ENCODE data around the gene SH2D4B.

SH2D4B gene

DNA sequence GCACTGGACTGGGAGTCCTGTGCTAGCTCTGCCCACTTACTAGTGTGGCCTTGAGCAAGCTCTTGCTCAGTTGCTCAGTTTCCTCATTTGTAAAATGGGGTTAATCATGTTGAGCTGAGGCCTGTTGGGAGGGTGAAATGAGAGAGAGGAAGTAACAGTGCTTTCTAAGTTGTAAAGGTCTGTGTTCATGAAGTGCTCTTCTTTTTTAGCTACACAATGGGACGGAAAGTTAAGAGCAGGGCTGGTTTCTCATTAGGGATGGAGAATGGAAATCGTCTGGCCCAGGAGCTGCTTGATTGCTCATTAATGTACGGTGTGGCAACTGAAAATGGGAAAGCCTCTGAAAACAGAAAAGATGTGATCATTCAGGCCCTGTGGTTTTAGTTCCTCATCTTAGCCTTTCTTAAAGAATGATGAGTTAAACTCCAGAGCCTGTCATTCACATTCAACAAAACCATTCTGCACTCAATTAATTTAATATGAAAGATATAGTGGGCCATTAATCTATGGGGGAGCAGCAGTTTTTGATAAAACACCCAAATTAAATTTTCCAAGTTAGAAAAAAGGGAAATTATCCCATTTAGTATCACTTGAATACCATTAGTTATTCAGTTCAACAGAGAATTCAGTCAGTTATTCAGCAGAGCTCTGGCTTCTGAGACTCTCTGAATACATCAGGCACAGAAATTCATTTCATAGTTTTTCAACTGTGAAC is 60.5 kb downstream of the SH2D4B start:
- DNase-seq = no peak

DNA sequence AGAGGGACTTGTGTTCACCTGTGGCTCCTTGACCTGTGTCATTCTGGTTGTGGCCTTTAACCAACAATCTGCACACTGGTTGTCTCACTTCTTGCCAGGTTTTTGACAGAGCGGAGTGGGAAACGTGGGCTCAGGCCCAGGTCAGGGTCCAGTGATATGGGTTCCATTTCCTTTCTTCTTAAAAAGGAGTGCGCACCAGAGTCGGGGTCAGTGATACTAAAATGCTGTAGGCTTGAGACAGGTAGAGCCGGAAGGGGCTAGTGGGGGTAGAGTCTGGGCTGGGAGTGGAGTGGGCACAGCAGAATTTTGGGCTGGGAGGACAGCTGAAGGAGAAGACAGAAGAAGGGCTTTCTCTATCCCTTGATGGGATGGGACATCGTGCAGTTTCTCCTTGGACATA is 61.2 kb downstream of the SH2D4B start:
- DNase-seq = no peak

DNA sequence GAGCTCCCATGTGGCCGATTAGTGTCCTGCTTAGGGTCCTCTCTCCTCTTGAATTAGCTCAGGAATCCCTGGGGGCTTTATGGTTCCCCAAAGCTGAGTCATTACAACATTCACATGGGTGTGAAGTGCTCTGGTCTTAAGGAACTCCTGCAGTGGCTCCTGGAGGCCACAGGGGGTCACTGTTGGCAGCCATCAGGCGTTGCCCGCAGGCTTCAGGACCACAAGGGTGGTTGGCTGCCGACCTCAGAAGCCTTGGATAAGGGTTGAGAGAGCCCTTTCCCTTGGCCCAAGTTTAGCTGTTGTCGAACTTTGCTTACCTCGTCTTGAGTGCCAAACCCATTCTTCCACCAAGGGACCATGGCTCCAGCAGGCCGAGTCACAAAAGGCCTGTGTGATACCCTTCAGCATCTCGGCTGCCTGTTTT is 61.7 kb downstream of the SH2D4B start:
- no peak for DNase-seq

DNA sequence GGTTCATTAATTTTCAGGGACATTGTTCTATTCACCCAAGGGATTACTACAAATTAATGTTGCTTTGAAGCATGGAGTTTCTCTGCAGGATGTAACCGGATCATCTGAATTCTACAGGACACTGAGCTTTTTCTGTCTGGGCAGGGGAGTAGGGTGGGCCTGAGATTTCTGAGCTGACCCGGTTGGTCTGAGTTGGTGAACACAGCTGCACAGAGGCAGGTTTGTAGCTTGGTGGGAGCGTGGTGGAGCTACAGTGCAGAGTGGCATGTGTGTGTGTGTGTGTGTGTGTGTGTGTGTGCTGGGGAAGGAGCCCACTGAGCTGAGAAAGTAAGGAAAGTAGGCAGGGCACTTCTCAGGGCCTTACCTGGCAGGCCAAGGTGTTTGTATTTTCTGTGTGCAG is 62.6 kb downstream of the SH2D4B start:
- no peak for DNase-seq

DNA sequence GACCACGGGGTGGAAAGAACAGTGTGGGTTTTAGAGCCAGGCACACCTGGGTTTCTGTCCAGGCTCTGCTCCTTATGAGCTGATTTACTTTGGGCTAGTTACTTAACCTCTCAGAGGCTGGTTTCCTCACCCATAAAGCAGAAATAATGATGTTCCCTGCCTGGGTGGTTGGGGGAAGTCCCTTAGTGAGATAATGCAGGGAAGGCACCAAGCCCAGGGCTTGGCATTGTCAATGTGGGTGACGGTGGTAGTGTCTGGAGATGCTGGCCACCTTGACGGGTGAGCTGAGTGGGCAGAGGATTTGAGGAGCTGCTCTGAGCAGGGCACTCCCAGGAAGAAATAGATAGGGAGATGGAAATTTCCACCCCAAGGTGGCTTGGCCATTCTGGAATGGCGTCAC is 65.2 kb downstream of the SH2D4B start:
- DNase-seq = no peak

DNA sequence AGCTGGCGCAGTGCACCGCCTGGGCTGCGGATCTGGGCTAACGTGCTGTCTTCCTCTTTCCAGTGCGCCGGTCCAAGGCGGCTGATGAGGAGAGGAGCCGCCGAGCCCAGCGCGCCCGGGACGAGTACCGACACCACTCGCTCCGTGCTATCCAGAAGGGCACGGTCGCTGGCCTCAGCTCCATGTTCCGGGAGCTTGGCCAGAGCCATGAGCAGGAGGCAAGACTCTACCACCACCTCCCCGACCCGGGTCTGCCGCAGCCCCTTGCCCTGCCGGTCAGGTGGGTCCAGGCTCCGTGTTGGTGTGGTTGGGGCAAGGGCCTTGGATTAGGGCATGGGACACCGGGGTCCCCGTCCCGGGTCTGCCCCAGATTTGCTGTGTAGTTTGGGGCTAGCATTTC is 65.8 kb downstream of the SH2D4B start:
- no peak for DNase-seq

DNA sequence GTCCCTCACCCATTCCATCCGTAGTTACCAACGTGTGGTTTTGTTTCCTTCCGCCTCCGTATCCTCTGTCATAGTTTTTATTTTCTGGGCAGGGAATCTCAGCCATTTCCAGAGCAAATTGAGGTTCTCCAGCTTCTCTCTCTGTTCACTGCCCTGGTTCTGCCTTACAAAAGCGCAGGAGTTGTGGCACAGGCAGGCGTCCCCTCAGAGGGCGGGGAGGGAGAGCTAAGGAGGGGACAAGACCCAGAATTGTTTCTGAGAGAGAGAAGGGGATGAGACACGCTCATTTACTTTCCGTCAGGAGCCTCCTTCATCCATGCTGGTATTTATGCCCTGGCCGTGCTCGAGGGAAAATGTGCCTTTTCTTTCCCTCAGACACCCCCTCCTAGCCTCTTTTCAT is 71.0 kb downstream of the SH2D4B start:
- DNase-seq = no peak

DNA sequence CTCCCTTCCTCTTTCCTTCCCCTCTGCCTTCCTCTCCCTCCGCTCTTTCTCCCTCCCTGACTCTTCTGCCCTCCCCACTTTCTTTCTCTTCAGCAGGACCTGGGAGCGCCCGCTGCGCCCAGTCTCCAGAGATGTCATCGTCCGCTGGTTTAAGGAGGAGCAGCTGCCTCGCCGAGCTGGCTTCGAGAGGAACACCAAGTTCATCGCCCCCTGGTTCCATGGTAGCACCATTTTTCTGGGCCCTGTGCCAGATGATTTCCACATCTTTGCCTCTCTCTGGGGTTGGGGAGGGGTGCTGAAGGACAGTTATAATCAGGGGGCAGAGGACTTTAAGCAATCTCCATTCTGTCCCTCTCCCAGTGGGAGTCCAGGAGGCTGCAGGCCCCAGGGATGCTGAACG is 71.6 kb downstream of the SH2D4B start:
- DNase-seq = no peak

DNA sequence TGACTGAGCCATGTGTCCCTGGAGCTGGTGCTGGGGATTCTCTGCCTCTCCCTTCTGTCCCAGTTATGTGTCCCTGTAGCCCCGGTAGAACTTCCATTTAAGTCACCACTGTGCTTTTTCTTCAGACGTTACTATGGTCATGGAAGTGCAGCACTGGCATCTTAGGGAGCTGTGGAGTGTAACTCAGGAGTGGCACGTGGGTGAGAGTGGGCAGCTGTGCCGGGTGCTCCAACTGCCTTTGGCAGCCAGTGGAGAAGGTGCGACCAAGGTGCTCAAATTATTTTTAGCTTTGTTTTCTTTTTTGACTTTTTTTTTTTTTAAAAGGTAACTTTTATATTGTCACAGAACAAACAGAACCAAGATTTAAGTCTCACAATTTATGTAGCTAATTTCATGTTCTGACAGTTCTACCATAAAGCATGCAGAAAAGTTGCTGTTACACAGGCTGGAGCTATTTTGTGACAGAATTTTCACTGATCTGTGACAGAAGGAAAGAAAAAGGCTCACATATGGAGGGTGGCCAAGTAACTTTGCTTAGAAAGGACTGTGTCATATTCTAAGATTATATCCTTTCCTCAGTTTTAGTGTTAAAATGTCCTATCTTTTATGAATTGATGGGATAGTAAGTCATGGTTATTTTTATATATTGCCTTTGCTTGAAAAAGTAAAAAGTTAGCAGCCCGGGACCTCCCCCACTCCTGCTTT is 73.9 kb downstream of the SH2D4B start:
- no peak for DNase-seq

DNA sequence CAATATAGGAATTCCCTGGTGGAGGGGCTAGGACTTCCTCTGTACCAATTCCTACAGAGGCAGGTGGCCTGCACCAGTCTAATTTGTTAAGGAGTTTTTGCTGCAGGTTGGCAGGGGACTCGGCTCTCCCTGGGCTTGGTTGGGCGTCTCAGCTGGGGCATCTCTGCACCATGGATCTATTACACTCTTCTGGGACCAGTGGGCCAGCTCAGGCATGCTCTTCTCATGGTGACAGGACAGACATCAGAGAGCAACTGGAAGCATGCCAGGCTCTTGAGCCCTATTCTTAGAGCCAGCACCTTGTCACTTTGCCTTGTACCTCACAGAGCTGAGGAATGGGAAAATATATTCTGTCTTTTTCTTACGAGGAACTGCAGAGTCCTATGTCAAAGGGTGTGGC is 74.6 kb downstream of the SH2D4B start:
- no peak for DNase-seq

DNA sequence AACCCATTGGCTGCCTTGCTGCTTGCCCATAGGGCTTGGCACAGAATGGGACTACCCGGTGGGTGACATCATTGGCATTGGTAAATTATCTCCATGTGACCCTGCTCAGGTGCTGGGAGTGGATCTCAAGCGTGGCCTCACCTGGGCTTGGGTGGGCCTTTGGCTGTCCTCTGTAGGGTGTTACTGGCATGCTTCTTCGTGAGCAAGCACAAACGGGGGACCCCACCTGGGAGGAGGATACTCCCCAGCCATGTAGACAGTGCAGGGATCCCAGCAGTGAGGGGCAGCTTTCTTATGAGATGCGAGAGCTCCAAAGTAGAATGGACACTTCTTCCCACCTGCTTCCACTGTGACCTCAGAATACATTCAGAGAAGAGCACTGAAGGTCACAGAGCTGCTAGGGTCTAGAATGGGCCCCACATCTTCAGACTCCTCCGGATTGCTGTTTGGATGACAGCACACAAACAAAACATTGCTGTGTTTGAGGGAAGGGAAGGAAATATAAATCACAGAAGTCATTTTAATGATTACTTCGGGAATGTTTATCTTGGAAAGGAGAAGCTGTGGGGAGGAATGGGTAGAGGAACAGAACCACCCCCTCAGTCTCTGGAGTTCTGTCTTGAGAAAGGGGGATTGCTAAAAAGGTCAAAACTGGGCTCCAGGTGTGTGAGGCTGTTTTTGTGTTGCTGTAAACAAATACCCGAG is 75.9 kb downstream of the SH2D4B start:
- DNase-seq = no peak

DNA sequence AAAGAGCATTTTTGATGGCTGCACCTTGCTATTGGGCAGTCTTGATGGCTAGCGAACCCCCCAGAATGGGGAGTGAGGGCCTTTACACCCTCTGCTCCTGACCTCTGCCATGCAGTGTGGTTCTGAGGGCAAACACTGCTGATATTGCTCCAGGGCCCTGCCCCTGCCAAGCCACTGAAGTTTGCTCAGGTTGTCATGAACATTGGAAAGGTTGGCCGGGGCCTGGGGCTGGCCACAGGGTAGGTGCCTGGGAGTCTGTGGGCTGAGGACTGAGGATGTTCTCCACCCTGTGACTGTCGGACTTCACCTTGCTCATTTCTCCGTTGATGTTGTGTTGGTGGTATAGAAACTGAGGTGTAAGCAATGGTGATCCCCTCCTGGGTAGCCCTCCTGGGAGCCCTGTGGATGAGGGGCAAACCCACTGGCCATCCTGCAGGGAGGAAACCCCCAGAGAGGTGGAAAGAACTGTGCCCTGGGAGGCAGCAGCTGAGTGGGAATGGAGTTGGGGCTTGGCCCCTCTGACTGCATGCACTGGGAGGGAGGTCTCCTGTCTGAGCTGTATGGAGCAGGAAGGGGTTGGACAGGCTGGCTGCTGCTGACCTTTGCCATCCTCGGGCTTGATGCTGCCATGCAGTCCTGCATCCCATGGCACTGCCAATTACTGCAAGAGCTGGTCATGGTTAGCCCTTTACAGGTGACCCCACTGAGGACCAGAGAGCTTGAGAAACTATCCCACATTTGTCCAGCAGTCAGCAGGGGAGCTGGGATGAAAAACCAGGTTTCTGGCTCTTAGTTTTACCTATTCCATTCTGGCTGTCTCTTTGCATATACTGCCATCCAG is 77.1 kb downstream of the SH2D4B start:
- no peak for DNase-seq

DNA sequence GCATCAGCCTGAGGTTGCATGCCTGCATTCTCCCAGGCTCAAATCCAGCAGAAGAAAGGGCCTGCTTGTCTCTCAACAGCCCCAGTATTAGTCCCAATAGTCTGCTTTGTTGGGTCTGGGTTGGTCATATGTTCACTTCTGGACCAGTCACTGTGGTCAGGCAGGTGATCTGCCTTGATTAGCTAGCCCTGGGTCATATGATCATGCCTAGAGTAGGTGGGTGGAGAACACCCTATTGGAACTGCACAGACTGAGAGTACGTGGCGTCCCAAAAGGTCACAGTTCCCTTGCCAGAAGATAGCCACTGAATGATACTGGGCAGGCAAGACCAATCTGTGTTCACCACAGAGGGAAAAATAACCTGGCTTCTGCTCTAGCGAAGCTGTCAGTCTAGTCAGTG is 80.1 kb downstream of the SH2D4B start:
- no peak for DNase-seq

DNA sequence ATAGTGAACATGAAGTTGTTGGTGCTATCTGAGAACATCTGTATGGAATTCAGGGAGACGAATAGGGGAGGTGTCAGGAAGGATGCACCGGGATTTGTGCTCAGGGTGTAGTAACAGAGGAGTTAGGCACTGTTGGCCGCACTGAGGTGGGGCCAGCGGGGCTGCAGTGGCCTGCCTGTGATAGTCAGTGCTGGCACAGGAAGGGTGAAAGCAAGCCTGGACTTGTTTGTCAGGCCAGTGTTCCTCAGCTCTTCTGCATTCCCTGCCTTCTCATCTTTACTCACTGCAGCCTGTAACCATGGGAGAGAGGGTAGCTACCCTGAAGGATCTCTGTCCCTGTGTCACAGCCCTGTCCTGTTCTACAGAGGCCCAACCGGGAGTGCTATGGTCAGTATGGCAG is 81.3 kb downstream of the SH2D4B start:
- DNase-seq = no peak

DNA sequence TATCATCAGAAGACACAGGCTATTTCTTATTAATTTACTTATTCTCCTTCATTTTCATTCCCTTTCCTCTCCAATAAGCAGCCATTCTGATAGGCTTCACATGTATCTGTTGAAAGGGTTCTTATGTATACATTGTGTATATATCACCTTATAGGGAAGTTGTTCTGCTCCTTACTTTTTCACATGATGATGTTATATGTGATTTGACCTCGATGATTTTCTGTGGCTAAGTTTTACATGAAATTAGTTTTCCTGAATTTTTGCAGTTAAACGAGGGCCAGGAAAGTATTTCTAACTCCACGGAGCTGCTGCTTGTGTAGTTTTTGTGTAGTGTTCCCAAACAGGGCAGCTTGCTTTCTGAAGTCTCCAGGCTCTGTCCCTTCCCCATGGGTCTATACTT is 84.5 kb downstream of the SH2D4B start:
- DNase-seq = no peak

DNA sequence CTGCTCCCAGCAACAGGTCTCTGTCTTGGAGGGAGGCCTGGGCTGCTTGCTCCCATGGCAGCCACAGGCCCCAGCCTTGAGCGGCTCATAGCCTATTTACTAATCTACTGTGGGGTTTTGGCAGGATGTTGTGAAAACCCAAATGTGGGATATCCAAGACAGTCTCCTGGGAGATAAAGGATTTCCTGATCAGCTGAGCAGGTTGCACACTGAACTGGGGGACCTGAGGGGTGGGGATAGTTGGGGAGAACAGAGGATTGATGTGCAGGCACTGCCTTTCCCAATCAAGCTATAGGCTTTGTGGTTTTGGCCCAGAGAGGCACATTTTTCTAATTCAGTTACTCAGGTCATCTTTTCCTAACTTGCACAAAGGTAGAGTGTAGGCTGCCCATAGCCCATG is 92.6 kb downstream of the SH2D4B start:
- no peak for DNase-seq

DNA sequence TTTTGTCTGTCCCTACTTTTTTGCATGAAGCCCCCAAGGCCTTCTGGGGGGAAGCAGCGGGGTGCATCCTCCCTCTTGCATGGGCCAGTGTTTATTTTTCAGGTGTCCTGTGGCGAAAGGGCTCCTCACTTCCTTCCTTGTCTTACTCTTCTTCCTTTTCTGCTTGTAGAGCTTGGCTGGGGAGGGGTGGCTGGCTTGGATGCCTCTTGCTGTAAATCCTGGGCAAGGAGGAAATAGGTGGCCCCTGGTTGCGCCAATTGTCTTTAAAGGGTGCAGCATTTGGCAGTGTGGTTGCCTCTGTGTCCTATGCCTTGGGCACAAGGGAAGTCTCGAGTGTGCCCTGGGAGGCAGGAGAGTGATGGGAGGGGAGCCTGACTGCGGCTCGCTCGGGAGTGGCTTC is 95.0 kb downstream of the SH2D4B start:
- DNase-seq = no peak

DNA sequence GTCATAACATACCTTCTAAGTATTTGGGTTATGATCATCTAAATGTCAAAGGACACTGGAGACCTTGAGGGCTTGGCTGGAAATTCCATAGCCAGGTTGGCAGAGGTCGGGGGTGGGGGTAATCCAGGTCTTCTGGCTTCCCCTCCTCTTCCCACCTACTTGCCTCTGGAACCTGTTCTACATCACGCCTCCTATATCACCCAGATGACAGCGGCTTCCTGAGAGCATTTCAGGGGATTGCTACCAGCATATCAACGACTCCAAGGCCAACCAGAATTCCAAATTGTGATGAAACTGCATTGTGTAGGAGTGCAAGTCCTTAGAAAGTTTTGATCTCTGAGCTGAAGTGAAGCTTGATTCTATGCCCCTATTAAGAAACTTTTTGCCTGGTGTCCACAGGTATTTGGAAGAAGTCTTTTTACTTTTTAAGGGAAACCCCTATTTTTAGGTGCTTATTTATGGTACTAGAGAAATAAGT is 95.7 kb downstream of the SH2D4B start:
- no peak for DNase-seq

DNA sequence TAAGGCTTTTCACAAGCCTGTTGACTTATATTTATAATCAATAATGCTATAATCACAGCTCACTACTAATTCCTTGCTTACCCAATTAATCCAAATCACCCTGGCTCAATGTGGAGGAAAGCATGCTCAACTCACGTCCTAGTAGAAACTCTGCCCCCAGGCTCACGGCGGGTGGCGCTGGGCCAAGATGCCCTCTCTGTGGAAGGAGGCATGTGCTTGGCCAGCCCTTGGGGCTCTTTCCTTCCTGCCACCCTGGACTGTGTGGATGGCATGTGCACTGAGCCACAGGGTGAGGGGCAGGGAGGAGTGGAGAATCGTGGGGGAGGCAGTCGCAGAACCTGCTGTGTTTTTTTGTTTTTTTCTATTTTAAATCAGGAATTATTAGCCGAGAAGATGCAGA is 96.2 kb downstream of the SH2D4B start:
- DNase-seq = no peak

DNA sequence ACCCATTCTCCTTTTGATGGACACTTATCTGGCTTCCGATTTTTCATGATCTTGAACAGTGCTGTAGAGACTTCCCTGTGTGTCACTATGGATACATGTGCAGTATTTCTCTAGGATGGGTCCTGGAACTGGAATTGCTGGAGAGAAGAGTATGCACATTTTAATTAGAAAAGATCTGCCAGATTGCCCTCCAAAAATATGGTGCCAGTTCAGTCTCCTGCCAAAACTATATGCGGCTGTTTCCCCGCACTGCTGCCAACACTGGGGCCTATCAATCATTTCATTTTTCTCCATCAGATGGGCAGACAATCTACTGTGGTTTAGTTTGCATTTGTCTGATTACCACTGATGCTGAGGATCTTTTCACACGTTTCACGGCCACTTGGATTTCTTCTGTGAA is 105.0 kb downstream of the SH2D4B start:
- DNase-seq = no peak

DNA sequence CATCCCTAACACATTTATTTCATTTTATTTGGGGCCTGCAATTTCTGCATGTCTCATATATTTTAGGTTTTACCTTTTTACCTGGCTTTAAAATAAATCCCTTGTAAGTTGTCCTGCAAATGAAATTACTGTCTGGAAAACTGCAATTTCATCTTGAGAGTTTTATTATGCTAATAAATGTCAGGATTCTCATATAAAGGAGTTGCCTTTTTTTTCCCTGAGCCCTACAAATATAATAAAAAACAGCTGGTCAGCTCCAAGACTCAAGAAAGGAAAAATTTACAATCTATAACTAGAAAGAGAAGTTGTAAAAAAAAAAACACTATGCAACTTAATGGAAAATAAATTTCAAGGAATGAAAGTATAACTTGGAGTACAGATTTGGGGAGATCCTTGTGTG is 108.7 kb downstream of the SH2D4B start:
- DNase-seq = no peak

DNA sequence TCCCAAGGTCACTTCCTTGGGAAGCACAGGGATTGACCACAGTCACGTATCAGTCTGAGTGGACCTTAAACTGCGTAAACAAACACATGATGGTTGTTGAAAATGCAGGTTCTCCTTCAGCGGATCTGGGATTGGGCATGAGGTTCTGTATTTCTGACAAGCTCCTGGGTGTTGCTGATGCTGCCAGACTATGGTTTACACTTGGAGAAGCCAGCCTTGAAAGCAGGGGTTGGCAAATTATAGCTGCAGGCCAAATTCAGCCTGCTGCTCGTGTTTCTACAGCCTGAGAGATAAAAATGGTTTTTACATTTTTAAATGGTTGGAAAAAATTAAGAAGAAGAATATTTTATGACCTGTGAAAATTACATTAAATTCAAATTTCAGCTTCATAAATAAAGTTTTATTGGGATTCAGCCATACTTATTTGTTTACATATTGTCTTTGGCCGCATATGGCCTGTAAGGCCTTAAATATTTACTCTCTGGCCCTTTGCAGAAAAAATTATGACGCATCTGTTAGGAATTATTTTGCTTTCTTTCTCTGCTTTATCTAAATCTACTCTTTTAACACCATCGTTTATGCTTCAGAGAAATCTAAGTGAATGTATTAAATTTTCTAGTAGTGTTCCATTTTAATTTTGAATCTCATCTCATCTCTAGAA is 109.6 kb downstream of the SH2D4B start:
- DNase-seq = no peak

DNA sequence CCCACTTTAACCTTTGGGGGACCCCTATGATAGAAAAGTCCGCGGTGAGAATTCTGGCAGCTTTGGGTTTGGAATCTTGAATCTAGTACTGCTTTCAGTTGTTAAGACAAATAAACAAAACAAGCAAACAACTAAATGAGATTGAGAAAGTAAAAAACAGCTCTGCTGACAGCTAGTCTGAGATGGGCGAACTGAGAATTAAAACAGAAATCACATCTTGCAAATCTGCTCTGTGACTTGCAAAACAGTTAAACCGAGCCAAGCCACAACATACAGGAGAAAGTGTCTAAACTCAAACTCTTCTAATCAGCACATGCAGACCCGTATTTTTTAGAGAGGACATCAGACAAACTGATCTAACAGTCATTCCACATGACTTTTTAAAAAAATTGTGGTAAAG is 110.4 kb downstream of the SH2D4B start:
- DNase-seq = no peak

Measured in DMS 273 treated with DMSO at 0.1 percent for 48 hours (cell line).